GM12801 (cell line): ENCODE results near the gene PRKCA.

Experiments
- TF ChIP-seq, protein P1 (sequence below): IDR thresholded peaks from one replicate; pipeline ENCODE4 v1.5.1; 2011; ENCODE audit warnings: control low read depth; ENCODE audit not compliant: insufficient read length; ENCODE audit errors: extremely low read depth

Gene PRKCA

DNA sequence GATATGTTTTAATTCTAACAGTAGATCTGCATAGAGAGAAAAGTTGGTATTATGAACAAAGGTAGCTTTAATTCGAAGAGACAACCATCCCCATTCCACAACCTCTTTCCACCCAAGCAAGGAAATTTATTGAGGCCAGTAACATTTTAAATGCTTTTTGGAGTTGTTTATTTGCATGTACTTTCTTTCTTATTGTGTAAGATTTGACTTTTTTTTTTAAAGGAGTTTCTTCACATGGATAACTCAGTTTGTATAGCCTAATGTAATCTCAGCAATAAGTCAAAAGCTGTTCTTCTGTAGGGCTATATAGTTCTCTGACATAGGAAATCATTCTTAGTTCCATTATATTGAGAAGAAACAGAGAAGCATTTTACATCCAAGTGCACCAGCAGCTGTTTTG is 163.3 kb downstream of the PRKCA start:
- TF ChIP-seq, protein P1, sequence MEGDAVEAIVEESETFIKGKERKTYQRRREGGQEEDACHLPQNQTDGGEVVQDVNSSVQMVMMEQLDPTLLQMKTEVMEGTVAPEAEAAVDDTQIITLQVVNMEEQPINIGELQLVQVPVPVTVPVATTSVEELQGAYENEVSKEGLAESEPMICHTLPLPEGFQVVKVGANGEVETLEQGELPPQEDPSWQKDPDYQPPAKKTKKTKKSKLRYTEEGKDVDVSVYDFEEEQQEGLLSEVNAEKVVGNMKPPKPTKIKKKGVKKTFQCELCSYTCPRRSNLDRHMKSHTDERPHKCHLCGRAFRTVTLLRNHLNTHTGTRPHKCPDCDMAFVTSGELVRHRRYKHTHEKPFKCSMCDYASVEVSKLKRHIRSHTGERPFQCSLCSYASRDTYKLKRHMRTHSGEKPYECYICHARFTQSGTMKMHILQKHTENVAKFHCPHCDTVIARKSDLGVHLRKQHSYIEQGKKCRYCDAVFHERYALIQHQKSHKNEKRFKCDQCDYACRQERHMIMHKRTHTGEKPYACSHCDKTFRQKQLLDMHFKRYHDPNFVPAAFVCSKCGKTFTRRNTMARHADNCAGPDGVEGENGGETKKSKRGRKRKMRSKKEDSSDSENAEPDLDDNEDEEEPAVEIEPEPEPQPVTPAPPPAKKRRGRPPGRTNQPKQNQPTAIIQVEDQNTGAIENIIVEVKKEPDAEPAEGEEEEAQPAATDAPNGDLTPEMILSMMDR: no peak

DNA sequence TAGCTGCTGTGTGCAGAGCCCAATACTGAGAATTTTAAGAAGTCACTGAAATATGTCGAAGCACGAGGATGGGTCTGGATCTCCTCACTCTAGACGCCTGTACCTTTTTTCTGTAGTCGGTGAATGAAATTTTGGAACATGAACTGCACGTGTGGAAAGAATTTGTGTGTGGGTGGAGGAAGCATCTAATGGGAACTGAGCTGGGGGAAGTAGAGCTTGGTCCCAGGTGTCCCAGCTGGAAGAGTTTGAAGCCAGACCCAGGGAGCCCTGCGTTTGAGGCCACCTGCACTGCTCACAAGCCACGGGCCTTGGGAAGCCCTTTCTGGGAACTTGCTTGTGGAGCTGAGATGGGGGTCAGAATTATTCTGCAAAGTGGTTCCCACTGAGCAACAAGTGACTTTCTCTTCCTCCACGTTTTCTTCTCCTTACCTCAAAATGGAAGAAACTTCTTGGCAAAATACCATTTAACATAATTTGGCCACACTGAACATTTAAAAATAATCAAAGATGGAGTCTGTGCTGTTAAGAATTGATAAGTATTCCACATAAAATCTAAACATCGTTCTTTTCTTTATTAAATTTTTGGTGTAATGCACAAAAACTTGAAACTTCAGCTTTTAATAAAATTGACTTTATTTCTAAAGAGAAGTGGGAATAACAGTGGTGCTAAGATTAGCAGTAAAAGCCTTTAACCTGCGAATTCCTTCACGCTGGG is 163.8 kb downstream of the PRKCA start:
- TF ChIP-seq, protein P1: no peak

DNA sequence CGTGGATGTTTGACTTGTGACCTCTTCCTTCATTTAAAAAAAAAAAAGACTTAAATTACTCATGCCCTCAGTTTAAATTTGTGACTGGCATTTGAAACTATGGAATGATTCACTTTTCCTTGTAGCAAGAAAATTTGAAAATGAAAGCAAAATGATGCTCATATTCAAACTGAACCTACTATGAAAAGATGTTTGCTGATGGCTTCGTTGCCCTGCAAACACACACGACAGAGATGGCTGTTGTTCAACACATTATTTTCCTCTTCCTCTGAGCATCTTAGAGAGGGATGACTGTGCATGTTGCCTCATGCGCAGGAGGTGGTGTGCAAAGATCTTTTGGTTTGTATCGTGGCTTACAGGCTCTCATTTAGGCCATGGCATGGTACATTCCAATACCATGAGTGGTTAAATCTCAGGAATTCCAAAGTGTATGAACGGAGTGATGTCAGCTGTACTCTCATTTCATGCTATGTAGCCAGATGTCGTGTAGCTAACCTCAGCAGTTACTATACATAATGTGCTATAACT is 164.5 kb downstream of the PRKCA start:
- TF ChIP-seq, protein P1: no peak

DNA sequence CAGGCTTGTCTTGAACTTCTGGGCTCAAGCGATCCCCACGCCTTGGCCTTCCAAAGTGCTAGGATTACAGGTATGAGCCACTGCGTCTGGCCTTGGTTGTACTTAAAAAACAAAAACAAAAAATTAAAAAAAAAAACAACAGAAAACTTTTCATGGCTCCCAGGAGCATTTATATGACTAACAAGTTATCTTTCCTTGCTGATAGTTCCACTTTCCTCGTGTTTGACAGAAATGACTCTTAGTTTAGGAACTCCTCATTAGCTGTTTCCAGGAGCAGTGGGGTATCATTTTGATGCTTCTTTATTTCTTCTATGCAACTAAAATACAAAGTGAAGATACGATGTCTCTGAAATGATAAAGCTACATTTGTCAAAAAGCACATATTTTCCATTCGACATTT is 165.4 kb downstream of the PRKCA start:
- TF ChIP-seq, protein P1: no peak

DNA sequence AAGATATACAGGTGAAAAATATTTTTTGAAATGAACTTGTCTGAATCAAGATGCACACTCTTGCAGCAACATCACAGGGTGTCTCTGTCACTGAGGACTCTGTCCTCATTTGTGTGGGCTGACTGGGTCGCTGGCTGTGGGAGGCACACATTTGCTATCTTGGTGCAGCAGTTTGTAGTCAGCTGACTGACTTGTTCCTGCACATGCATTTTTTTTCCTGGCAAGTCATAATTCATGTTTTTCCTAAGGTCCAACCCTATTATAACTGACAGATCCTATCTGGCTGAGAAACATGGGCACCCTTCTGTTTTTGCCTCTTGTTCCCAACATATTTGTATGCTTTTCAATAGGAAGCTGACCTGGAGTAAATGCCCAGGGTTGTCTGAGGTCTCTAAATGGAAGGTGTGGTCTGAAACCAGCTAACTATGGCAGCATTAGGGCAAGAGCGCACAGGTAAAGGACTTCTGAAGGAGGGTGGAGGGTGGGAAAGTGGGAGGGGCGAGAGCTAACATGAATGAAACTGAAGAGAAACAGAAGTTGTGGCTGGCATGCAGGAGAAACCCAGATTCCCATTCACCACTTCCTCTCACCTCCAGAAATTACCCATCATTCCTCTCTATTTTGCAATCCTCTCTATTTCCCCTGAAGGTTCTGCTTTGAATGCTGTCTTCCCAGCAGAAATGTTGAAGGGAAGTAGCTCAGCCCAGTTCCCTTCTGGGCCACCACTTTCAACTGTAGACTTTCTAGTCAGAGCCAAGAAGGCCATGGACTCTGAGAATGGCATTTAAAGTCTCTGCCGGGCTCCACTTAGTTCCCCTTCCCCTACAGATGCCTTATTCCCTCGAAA is 166.1 kb downstream of the PRKCA start:
- TF ChIP-seq, protein P1: no peak

DNA sequence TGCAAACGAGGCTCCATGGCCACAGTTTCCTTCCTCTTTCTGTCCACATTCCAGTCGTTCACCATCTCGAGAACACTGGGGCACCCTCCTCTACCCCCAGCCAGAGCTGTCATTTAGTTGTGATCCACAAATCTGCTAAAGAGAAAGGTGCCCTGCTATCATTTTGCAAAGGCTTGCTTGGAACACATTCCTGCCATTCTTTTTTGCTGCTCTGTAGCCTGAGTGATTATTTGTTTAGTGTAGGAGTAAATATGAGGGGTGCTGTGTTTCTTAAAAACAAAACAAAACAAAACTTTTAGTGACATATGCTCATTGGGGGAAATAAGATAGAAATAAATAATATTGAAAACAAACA is 166.7 kb downstream of the PRKCA start:
- TF ChIP-seq, protein P1: no peak

DNA sequence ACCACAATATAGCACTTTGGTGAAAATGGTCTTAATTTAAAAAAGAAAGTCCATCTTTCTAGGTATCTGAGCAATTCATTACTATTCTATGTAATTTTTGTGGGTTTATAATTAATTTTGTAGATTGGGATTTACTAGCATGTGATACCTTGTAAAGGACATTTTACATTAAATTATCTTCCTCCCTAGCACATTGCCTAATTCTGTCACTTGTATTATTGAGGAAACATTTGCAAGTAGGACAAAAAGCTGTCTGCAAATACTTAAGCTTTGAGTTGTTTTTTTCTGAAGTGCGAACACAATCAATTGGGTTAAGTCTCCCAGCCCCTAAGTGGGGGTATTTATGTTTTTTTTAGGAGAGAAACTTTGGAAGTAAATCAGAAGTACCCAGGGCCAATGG is 167.0 kb downstream of the PRKCA start:
- TF ChIP-seq, protein P1: no peak
